Hematopoietic multipotent progenitor cell (in vitro differentiated cells): ENCODE measurements around the gene TSHZ2. TPM values are rescaled to one million over a fixed set of nuclear protein-coding genes. Genes with fewer than 3 reads are reported as not detected.
"Not testable (repeated sequence)": the region's sequence is repeated elsewhere in the genome, so short reads cannot be mapped to it uniquely, and the experiment has no call there.

Experiments
- DNase-seq, 3 donors: peaks; one replicate each; pipeline ENCODE4 v3.0.0-alpha.2; 2011 to 2015; ENCODE audit warnings: low read depth in 2 of 3, low spot score in 2 of 3
- total RNA-seq: library from RNA; depleted of rRNA; stranded (reverse); fragments of >200 nt; gene quantifications from one replicate; pipeline ENCODE4 v1.2.3, GENCODE V29; 2012

Gene TSHZ2
- total RNA-seq, 1 donor = under 0.01 TPM

- no peak for DNase-seq
Observed at GRCh38 chr20:53359425-53359824, 387.3 kb downstream of the TSHZ2 start.

DNA sequence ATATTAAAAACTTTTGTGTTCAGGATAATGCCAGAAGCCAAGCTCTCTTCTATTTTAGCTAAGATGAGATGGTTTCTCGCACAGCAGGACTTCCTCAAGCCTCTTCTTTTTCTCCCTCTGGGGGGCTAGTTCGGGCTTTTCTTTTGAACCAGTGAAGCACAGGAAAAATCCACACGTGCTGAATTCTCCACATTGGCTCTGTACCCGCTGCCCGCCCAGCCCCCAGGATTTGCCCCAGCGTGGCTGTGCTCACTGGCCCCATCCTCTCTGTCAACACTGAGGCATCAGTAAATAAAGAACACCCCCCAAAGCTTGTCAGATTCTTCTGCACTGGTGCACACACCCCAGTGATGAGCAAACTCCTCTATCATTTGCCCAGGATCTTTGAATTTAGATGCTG is 388.7 kb downstream of the TSHZ2 start:
- no peak for DNase-seq

- DNase-seq = no peak
Observed at GRCh38 chr20:53362736-53363135, 390.6 kb downstream of the TSHZ2 start.

- DNase-seq = no peak
Observed at GRCh38 chr20:53364646-53365045, 392.5 kb downstream of the TSHZ2 start.

DNA sequence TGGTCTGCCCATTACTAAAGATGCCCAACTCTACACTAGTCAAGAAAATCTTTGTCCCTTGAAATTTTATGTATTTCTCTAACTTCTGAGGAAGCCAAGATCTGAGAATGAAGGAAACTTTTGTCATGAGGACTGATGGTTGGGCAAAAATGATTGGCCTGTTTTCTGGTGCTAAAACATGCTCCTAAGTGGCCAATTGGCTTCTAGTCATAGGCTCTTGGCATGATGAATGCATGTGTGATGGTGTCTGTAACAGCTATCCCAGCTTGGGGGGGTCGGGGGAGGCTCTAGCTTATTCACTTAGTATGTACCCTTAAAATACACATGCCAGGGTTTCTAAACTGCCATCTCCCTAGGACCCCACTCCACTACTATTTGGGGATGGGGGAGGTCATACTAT is 392.9 kb downstream of the TSHZ2 start:
- DNase-seq = no peak

GRCh38 chr20:53365539-53366075 is 393.4 kb downstream of the TSHZ2 start:
- no peak for DNase-seq

- DNase-seq = not testable (repeated sequence)
Observed at GRCh38 chr20:53366928-53367327, 394.8 kb downstream of the TSHZ2 start.

- DNase-seq = no peak
Observed at GRCh38 chr20:53369871-53370270, 397.7 kb downstream of the TSHZ2 start.

- DNase-seq = no peak
Observed at GRCh38 chr20:53370345-53370961, 398.3 kb downstream of the TSHZ2 start.

DNA sequence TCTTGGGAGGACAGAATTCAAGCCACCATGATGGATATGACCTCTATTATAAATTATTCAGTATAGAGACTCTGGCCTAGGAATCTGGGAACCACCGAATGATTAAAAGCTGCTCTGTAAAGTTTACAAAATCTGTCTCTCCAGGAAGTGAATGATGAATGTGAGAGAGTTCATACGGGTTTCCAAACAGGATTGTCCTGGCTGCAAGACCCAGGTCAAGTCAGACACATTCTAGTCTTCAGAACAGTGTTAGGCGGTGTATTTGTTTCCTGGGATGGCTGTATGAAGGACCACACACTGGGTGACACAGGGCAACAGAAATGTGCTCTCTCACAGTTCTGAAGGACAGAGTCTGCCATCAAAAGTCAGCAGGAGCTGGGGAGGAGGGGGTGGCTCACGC is 399.1 kb downstream of the TSHZ2 start:
- no peak for DNase-seq

DNA sequence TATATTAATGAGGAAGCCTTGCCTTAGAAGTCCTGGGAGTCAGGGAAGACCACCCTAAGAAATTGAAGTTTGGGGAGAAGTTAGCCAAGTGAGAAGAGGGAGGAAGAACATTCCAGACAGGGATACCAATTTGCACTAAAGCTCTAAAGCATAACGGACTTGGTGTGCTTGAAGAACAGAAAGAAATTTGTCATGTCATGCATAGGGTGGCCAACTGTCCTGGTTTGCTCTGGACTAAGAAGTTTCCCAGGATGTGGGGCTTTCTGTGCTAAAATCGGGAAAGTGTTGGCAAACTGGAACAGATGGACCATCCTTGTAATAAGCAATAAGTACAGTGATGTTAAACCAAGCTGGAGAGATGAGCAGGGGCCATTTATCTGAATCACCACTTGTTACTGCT is 403.9 kb downstream of the TSHZ2 start:
- DNase-seq = no peak

DNA sequence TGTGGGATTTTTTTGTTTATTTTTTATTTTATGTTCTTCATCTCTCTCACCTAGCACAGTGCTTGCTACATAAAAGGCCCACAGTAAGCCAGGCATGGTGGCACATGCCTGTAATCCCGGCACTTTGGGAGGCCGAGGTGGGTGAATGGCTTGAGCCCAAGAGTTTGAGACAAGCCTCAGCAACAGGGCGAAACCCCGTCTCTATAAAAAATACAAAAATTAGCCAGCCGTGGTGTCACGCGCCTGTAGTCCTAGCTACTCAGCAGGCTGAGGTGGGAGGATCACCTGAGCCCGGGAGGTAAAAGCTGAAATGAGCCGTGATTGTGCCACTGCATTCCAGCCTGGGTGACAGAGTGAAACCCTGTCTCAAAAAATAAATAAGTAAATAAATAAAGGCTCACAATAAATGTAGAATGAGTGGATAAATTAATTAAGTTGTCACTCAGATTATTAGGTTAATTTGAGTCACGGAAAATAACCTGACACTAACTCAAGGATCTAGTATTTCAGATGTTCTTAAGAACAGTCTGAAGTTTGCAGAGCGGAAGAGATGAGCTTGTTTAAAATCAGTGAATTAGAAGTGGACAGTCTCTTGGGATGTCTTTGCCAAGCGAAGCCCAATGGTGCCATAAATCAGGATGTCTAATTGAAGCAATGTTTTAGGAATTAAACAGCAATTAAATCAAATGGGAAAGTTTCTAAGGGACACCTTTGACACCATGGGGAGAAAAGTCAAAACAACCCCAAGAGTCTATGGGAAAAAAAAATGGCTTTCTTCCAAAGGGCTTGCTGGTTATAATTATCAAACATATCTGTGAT is 407.1 kb downstream of the TSHZ2 start:
- DNase-seq = no peak

DNA sequence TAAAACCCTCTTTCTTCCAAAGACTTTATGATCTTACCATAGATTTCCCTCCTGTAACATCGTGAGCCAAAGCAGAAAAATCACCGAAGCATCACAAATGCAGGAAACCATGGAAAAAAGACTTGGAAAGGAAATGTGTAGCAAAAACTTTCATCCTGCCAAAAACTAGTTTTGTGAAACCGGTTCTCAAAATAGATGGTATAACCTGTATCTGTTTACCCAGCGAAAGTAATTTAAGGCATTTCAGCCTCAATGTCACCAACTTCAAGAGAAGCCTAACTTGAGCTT is 407.6 kb downstream of the TSHZ2 start:
- DNase-seq = no peak

DNA sequence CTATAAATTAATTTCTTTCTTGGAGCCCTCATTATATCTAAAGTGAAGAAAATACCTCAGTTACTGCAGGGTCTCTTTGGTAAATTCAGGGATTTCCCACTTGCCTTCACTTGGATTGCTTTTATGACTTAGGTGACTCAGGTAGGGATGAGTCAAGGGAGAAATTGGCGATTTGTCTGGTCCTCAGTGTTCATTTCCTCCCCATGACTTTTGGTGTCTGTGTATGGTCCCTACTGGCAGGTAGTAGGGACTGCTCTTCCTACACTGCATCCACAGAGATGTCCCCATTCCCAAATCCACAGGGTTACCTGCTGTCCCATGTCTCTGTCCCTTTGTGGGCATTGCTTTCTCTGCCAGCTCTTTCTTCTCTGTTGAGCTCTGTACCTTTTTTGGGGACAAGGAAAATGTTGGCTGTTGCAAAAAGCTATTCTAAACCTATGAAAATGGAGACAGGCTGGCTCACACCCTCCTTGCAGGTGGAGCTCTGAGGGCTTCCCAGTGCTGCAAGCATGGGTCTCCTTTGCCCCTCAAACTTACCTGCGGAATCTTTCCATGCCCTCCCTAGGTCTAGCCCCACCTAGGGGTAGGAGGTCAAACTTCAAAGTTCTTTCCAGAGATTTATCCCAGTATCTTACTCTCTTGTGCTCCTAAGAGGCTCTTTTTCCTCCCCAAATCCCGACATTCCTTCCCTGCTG is 409.6 kb downstream of the TSHZ2 start:
- DNase-seq = no peak

DNA sequence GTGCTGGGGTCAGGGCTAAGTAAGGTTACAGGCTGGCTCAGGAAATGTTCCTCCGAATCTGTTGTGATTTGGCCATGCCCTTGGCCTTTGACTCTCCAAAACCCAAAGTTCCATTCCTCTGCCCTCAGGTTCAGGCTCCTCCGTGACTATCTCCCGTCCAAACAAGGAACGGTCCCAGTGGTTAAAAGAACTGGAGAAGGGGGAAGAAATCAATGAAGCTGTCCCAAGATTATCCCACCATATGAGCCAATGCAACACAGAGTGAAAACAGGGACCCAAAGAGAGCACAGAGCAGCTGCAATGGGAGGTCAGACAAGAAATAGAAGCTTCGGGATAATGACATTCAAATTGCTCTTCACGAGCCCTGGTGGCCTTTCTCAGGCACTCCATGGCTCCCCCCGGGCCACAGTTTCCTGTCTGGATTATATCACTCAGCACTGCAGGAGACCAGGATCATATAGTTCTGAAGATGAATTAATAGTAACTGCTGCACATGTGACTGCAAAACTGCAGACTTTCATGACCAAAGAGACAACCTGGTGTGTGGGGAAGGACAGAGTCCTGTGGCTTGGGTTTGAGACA is 410.2 kb downstream of the TSHZ2 start:
- DNase-seq = no peak

- no peak for DNase-seq
Observed at GRCh38 chr20:53383916-53384315, 411.8 kb downstream of the TSHZ2 start.

DNA sequence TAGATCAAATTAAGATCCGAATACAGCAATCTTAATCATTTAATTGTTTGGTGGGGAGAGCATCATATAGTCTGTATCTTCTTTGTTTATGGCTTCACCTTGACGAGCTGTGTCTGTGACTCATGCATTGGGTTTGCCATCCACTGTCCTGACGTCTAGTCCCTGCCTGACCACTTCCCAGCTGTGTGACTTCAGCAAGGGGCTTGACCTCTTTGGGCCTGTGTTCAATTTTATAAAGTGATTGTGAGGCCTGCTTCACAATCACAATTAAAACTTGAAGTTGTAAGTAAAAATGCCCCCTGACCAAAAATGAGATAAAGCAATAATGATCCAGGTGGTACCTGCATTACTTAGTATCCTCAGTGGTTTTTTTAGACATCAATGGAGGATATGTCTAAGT is 412.2 kb downstream of the TSHZ2 start:
- DNase-seq = no peak

DNA sequence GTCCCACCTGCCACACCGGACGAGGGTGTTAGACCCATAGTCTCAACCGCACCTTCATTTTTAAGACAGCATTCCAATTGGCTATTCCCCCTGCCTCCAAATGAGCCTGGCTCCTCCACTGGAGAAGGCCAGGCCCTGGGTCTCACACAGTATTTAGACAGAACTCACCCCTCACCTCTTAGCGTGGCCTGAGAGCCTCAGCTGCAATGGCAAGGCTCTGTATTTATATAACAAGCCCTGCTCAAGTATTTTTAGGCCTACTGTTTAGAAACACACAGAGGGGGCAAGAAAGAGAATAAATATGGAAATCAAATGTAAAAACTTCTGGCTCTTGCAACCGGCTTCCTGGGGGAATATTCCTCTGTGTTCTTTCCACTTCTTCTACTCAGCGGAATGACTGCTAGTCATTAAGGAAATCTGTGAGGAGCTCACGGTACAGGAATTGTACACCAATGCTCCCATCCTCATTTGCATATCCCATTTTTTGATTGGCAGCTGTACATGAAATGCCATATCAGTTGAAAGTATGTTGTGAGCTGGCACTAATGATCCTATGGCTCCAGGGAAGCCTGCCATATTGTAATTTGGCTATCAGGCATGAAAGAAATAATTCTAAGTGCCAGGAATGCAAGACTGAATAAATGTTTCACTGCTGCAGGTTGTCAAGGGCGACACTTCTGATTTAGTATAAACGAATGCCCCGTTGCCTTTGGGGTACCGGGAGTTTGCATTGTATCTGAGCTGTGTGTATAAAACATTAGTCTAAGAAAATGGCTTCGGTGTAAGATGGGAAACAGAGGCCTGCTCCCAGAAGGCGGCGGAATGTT is 414.0 kb downstream of the TSHZ2 start:
- DNase-seq = no peak

DNA sequence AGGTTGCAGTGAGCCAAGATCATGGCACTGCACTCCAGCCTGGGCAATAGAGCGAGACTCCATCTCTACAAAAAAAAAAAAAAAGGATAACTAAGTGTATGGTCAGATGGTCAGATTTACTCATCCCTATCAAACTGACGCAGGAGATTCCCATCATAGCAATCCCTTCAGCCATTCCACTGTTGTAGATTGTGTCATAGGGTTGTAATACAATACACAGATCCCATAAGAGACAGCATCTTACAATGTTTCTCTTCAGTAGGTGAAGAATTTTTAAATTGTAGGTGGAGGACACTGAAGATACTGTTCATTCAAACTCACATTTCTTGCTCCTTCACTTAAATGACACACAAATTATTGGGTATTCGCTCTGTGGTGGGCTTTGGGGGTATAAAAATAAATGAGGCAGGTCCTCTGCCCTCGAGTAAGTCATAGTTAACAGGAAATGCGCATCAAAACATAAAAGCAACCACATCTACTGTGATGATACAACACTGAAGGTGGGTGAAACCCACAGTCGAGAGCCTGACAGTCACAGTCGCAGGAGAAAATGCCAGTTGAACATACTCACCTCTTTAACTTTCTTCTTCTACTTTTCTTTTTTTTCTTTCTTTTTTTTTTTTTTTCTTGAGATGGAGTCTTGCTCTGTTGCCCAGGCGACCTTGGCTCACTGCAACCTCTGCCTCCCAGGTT is 416.0 kb downstream of the TSHZ2 start:
- DNase-seq = no peak
